ENCODE data around the gene OR6C65.

The OR6C65 gene

GRCh38 chr12:55446326-55446725, 46.0 kb downstream of the OR6C65 start:
- DNase-seq (ENCODE audit: low read depth in 3 of 3): no peak

- no peak for DNase-seq (ENCODE audit: low read depth in 3 of 3)
Measured at GRCh38 chr12:55448825-55449224, 48.5 kb downstream of the OR6C65 start.

Measured in stimulated activated CD4-positive, alpha-beta T cell treated with anti-CD3 and anti-CD28 coated beads, TNF-alpha, amount 100 ng/mL, for 24 hours (primary cell).